NCI-H446 (cell line): Measurements from ENCODE around the gene WDR33.
"Not testable (repeated sequence)": the region's sequence is repeated elsewhere in the genome, so short reads cannot be mapped to it uniquely, and the experiment has no call there.

Experiments used
- DNase-seq, 2 experiments: peaks; one replicate each; lab custom pipeline; 2025; lab: John Stamatoyannopoulos, UW

WDR33 gene

GRCh38 chr2:127810156-127810618, 784 bp downstream of the WDR33 start:
- DNase-seq: peak in 1 of 2 experiments; percentile 15

GRCh38 chr2:127807678-127808353, 3.2 kb downstream of the WDR33 start:
- DNase-seq: no peak

DNA sequence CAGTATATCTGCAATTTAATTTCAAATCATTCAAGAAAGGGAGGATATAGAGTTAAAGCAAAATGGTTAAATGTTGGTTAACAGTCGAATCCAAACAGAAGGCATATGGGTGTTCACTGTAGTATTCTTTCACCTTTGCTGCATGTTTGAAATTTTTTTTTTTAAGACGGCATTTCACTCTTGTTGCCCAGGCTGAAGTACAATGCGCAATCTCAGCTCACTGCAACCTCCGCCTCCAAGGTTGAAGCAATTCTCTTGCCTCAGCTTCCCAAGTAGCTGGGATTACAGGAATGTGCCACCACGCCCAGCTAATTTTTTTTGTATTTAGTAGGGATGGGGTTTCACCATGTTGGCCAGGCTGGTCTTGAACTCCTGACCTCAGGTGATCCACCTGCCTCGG, 4.1 kb downstream of the WDR33 start:
- DNase-seq: not testable (repeated sequence)

- DNase-seq: no peak
These were observed 5.5 kb downstream of the WDR33 start for GRCh38 chr2:127805491-127805890.

GRCh38 chr2:127799926-127800325, 11.0 kb downstream of the WDR33 start:
- DNase-seq: no peak

DNA sequence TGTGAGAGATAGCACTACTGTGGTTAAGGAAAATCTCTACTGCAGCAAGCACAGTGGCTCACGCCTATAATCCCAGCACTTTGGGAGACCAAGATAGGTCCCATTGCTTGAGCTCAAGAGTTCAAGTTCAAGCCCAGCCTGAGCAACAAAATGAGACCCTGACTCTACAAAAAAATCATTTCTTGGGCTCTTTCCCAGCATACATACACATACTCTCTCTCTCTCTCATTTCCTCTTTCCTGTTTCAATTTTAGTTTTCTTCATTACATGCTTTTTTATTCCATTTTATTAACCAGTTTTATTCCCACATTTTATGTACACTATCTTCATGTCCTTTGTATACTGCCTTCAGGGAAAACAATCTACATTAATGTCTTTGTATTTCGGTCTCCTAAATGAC, 14.6 kb downstream of the WDR33 start:
- DNase-seq: no peak

DNA sequence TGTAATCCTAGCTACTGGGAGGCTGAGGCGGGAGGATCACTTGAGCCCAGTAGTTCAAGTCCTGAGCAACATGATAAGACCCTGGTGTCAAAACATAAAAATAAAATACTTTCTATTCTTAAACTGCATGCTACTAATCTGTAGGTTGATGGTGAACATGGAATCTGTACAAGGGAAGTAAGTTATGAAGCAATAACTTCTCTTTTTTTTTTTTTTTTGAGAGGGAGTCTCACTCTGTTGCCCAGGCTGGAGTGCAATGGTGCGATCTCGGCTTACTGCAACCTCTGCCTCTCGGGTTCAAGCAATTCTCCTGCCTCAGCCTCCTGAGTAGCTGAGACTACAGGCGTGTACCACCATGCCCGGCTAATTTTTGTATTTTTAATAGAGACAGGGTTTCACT, 16.1 kb downstream of the WDR33 start:
- not testable (repeated sequence) for DNase-seq

GRCh38 chr2:127792805-127793204, 18.2 kb downstream of the WDR33 start:
- DNase-seq: no peak

DNA sequence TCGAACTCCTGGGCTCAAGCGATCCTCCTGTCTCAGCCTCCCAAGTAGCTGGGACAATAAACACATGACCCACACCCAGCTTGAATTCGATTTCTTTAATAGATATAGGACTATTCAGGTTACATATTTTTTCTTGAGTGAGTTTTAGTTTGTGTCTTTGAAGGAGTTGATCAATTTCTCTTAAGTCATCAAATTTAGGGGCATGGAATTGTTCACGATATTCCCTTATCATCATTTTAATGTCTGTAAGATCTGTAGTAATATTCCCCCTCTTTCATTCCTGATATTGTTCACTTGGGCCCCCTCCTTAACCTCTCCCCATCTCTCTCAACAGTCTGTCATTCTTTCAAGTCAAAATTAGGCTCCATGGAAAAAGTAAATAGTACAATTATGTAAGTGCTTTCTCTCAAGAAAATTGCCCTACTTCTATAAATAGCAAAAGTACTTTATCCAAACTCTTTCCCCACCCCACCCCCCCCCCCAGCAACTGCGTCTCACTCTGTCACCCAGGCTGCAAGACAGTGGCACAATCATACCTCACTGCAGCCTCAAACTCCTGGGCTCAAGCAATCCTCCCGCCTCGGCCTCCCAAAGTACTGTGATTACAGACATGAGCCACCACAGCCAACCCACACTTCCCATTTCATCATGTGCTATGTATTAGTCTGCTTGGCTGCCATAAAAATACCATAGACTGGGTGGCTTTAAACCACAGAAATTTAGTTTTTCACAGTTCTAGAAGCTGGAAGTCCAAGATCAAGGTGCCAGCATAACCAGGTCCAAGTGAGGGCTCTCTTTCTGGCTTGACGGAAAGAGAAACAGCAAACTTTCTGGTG, 20.1 kb downstream of the WDR33 start:
- no peak for DNase-seq

DNA sequence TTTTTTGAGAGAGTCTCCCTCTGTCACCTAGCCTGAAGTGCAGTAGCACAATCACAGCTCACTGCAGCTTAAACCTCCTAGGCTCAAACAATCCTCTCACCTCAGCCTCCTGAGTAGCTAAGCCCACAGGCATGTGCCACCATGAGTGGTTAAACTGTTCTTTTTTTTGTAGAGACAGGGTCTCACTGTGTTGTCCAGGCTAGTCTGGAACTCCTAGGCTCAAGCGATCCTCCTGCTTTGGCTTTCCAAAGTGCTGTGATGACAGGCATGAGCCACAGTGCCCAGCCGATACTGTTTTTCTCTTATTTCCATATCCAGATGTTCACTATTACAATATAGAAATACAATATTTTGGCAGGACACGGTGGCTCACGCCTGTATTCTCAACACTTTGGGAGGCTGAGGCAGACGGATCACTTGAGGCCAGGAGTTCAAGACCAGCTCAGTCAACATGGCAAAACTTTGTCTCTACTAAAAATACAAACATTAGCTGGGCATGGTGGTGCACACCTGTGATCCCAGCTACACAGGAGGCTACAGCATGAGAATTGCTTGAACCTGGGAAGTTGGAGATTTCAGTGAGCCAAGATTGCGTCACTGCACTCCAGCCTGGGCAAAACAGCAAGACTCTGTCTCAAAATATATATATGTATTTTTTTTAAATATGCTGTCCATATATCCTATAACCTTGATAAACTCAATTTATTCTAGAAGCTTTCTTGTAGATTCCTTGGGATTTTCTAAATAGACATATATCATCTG, 24.7 kb downstream of the WDR33 start:
- DNase-seq: no peak

GRCh38 chr2:127784965-127785518, 25.9 kb downstream of the WDR33 start:
- DNase-seq: no peak

DNA sequence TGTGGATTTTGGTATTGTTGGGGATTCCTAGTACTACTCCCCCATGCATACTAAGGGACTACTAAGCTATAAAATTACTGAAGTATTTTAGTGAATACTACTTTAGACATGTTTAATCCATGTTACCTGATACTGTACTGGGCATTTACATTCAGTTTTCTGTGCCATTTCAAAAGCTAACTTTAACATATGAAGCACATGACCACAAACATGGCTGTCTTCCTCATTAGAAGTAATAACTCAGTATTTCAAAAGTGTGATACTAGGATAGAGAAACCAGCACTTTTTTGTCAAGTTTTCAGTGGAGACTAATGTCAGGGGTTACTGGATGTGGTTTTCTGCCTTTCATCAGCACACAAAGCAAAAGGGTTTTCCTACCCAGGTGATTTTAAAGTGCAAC, 27.9 kb downstream of the WDR33 start:
- DNase-seq: no peak

DNA sequence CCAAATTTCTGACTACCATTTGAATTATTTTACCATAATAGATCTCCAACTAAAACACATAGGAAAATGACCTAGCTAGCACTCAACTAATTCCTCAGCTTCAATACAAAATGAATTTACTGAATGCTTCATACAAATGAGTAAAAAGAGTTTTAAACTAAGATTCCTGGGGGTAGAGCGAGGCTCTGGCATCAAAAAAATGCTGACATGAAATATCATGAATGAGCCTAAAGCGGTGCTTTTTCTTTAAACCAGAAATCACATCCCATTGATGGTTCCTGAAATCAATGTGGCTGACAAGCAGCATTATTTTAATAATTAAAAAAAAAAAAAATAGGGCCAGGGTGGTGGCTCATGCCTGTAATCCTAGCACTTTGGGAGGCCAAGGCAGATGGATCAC, 32.1 kb downstream of the WDR33 start:
- no peak for DNase-seq

DNA sequence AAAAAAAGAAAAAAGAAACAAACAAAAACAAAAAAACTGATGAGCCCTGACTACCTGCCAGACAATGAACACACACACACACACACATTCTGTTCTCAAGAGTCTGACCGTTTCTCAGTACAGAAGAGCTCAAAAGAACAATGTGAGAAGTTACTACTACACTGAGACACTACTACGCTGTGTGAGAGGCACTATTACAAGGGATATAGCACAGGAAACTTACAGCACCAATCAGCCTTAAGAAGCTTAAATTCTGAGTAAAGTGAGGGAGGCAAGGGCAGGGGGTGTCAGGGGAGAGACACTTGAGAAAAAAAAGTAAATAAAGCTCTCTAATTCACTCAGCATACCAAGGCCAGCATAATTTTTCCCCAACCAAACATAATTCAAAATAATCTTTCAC, 32.5 kb downstream of the WDR33 start:
- DNase-seq: no peak

GRCh38 chr2:127776122-127776780, 34.7 kb downstream of the WDR33 start:
- DNase-seq: no peak

DNA sequence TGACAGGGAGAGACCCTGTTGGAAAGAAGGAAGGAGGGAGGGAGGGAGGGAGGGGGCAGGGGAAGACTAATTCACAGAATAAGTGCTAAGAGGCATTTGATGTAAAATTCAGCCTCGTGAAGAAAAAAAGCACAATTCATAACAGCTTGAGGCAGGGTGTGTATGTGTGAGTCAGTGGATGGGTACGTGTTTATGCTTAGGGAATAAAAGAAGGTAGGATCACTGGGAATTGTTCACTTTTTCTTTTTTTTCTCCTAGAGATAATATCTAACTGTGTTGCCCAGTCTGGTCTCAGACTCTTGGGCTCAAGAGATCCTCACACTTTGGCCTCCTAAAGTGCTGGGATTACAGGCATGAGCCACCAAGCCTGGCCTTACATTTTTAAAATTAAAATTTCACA, 39.2 kb downstream of the WDR33 start:
- DNase-seq: no peak

DNA sequence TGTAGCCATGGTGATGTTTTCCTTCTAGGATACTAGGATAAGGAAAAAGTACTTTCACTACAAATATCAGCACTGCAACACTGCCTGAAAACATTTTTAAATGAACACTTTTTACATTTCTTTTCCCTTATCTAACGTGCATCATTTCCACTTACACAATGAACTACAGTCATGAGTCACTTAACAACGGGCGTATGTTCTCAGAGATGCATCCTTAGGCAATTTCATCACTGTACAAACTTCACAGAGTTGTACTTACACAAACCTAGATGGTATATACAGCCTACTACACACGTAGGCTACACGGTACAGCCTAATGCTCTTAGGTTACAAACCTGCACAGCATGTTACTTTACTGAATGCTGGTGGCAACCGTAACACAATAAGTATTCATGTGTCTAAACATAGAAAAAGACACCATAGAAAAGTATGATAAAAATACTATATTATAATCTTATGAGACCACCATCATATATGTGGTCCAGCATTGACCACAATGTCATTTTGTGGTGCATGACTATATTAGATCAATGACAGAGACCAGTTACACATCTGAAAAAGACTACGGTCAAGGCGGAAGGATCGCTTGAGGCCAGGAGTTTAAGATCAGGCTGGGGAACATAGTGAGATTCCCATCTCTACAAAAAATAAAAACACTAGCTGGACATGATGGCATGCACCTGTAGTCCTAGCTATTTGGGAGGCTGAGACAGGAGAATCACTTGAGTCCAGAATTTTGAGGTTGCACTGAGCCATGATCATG, 39.8 kb downstream of the WDR33 start:
- no peak for DNase-seq

- DNase-seq: not testable (repeated sequence)
These were observed 40.4 kb downstream of the WDR33 start for GRCh38 chr2:127770534-127770933.

DNA sequence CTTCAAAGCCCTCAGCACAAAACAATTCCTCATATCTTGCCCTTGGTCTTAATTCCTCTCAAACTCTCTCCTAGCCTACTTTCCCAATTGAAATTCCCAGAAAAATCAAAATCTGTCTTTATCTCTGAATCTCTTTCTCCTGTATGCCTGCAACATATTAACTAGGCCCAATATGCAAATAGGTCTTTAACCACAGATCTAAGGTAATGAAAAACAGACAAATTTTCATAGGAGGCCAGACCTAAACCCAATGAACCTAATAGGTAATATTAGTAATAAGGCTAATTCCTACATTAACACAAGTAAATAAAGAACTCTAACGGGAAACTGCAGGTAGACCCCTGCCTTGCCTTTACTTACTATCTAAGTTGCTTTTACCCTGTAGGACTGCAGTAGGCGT, 41.4 kb downstream of the WDR33 start:
- no peak for DNase-seq

DNA sequence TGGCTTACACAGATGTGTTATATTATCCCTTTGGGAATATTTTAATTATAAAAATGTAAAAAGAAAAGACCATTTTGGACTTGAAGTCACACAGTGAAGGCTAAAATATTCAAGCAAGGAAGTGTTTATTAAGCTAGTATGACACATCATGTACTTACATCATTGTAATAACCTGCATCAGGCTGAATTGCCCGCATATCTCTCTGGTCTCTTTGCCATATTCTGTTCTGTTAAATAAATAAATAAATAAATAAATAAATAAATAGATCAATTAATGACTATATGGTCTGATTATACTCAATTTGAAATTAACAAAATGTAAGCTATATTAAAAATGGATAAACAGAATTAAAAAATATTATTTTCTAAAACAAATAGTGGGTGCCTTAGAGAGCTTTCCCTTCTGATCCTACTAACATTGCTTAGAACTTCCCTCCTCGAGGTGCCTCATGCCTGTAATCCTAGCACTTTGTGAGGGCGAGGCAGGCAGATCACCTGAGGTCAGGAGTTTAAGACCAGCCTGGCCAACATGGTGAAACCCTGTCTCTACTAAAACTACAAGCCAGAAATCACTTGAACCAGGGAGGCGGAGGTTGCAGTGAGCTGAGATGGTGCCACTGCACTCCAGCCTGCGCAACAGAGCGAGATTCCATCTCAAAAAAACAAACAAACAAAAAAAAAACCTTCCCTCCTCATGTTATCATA, 42.0 kb downstream of the WDR33 start:
- DNase-seq: no peak
